ENCODE data around the gene TRIM38.
"Not testable (repeated sequence)": the region's sequence is repeated elsewhere in the genome, so short reads cannot be mapped to it uniquely, and the experiment has no call there.

TRIM38 gene

GRCh38 chr6:25998379-25998778, 35.8 kb downstream of the TRIM38 start:
- H3K36me3 Mint-ChIP-seq (ENCODE audit: low read depth), result peaks cover 25% of the 10 kb centered on the region
- no peak overlapping the region for H3K4me3 Mint-ChIP-seq

DNA sequence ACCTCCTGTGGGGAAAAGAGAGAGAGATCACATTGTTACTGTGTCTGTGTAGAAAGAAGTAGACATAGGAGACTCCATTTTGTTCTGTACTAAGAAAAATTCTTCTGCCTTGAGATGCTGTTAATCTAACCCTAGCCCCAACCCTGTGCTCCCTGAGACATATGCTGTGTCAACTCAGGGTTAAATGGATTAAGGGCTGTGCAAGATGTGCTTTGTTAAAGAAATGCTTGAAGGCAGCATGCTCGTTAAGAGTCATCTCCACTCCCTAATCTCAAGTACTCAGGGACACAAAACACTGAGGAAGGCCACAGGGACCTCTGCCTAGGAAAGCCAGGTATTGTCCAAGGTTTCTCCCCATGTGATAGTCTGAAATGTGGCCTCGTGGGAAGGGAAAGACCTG, 36.6 kb downstream of the TRIM38 start:
- H3K36me3 Mint-ChIP-seq (ENCODE audit: low read depth), result peaks cover 27% of the 10 kb centered on the region
- not testable (repeated sequence) for DNase-seq; H3K27me3 Mint-ChIP-seq; H3K27ac Mint-ChIP-seq; H3K4me3 Mint-ChIP-seq; H3K9me3 Mint-ChIP-seq; H3K4me1 Mint-ChIP-seq (ENCODE audit: low read depth)

More at GRCh38 chr6:25998379-25998778, 35.8 kb downstream of the TRIM38 start:
- no peaks in the 10 kb centered on the region for H3K9me3 Mint-ChIP-seq
- no peak overlapping the region for H3K27ac Mint-ChIP-seq
- no peak for DNase-seq
- peaks cover 9% of the 10 kb centered on the region for H3K4me1 Mint-ChIP-seq (ENCODE audit: low read depth)
- H3K27me3 Mint-ChIP-seq, result no peaks in the 10 kb centered on the region

DNA sequence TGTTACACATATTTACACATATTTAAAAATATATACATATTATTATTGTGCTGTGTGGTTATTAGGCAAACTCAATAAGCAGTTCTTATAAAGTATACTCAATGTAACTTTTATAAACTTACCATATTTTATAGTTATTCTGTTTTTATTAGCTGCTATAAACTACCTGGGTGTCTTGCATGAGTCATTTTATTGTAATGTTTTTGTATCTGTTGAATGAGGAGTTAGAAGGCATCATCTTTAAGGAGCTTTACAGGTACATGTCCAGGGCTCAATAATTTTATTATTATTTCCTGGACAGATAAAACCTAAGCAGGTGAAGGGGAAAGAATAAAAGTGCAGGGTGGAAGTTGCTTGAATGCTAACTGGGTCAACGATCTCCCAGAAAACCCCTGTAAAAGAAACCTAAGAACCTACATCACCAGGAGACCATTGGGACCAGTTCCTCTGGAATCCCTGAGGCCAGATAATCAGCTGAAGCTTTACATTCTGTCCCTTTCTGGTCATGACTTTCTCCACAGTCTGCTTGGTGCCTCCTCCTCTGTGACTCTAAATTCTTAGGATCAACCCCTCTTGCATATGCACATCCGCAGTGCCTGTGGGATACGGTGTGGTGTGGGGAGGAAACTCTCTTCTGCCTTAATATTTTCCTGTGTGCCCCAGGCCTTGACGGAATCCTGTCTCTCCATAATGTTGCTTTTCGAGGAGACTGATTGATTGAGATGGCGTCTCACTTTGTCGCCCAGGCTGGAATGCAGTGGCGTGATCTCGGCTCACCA, 38.0 kb downstream of the TRIM38 start:
- DNase-seq, result no peak
- Mint-ChIP-seq H3K4me1 (ENCODE audit: low read depth) (peaks cover 1% of the 10 kb centered on the region), H3K27me3 (no peaks in the 10 kb centered on the region), H3K36me3 (ENCODE audit: low read depth) (peaks cover 29% of the 10 kb centered on the region), H3K4me3 (no peak overlapping the region), H3K9me3 (no peaks in the 10 kb centered on the region), H3K27ac (no peak overlapping the region)

- peaks cover 24% of the 10 kb centered on the region for H3K36me3 Mint-ChIP-seq (ENCODE audit: low read depth)
- DNase-seq, result peak; percentile 43
- H3K27me3 Mint-ChIP-seq, result no peaks in the 10 kb centered on the region
- no peaks in the 10 kb centered on the region for H3K9me3 Mint-ChIP-seq
- no peak overlapping the region for H3K27ac Mint-ChIP-seq
- H3K4me3 Mint-ChIP-seq, result no peak overlapping the region
- H3K4me1 Mint-ChIP-seq (ENCODE audit: low read depth), result no peaks in the 10 kb centered on the region
Observed at GRCh38 chr6:26003102-26003694, 40.6 kb downstream of the TRIM38 start.

- H3K4me1 Mint-ChIP-seq (ENCODE audit: low read depth), result no peaks in the 10 kb centered on the region
- no peak overlapping the region for H3K4me3 Mint-ChIP-seq
- no peaks in the 10 kb centered on the region for H3K9me3 Mint-ChIP-seq
- no peak for DNase-seq
- H3K27ac Mint-ChIP-seq, result no peak overlapping the region
- peaks cover 4% of the 10 kb centered on the region for H3K36me3 Mint-ChIP-seq (ENCODE audit: low read depth)
- H3K27me3 Mint-ChIP-seq, result no peaks in the 10 kb centered on the region
Observed at GRCh38 chr6:26006086-26006939, 43.7 kb downstream of the TRIM38 start.

- H3K4me3 Mint-ChIP-seq; H3K27me3 Mint-ChIP-seq; H3K27ac Mint-ChIP-seq; H3K4me1 Mint-ChIP-seq (ENCODE audit: low read depth); H3K36me3 Mint-ChIP-seq (ENCODE audit: low read depth); DNase-seq; H3K9me3 Mint-ChIP-seq: not testable (repeated sequence)
Observed at GRCh38 chr6:26006940-26007305, 44.3 kb downstream of the TRIM38 start.

DNA sequence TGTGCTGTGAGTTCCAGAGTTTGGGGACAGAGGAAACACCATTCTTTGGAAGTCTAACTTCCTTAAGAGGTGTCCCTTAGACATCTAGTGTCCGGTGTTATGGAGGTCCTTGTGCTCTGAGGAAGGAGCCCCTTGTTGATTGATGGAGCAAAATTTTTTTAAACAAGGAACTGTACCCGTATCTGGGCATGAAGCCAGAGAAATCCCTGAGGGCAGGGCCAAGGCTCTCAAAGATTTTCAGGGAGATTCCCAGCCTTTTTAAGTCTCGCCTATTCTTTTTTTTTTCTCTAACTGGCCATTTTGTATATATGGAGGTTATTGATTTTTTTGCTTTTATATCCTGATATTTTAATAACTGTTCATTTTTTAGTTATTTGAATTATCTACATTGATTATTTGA, 45.9 kb downstream of the TRIM38 start:
- H3K36me3 Mint-ChIP-seq (ENCODE audit: low read depth), result peaks cover 4% of the 10 kb centered on the region
- no peaks in the 10 kb centered on the region for H3K9me3 Mint-ChIP-seq
- no peaks in the 10 kb centered on the region for H3K27me3 Mint-ChIP-seq
- DNase-seq, result no peak
- no peak overlapping the region for H3K4me3 Mint-ChIP-seq
- no peak overlapping the region for H3K27ac Mint-ChIP-seq
- H3K4me1 Mint-ChIP-seq (ENCODE audit: low read depth), result no peaks in the 10 kb centered on the region

DNA sequence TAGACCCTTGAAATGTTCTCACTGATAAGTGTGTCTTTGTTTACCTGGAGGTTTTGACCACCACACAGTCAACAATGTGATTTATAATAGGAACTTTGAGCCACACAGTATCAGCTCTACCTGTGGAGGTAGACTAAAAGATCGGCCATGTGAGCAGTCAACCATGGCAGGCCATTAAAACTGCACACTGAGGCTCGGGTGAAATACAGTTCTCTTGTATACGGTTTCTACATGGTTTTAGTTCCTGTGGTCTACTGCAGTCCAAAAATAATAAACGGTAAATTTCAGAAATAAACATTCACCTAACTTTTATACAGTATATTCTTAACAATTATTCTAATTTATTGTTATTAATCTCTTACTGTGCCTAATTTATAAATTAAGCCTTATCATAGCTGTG, 47.2 kb downstream of the TRIM38 start:
- no peaks in the 10 kb centered on the region for H3K4me1 Mint-ChIP-seq (ENCODE audit: low read depth)
- no peak overlapping the region for H3K27ac Mint-ChIP-seq
- H3K36me3 Mint-ChIP-seq (ENCODE audit: low read depth), result no peaks in the 10 kb centered on the region
- H3K9me3 Mint-ChIP-seq, result no peaks in the 10 kb centered on the region
- DNase-seq, result no peak
- H3K4me3 Mint-ChIP-seq, result no peak overlapping the region
- no peaks in the 10 kb centered on the region for H3K27me3 Mint-ChIP-seq

- Mint-ChIP-seq H3K4me3 (no peak overlapping the region), H3K27me3 (no peaks in the 10 kb centered on the region), H3K9me3 (no peaks in the 10 kb centered on the region), H3K27ac (no peak overlapping the region), H3K4me1 (ENCODE audit: low read depth) (peaks cover 8% of the 10 kb centered on the region), H3K36me3 (ENCODE audit: low read depth) (no peaks in the 10 kb centered on the region)
- no peak for DNase-seq
Observed at GRCh38 chr6:26012061-26012460, 49.5 kb downstream of the TRIM38 start.

- not testable (repeated sequence) for H3K27me3 Mint-ChIP-seq; DNase-seq; H3K4me3 Mint-ChIP-seq; H3K27ac Mint-ChIP-seq; H3K9me3 Mint-ChIP-seq; H3K36me3 Mint-ChIP-seq (ENCODE audit: low read depth)
- peaks cover 29% of the 10 kb centered on the region for H3K4me1 Mint-ChIP-seq (ENCODE audit: low read depth)
Observed at GRCh38 chr6:26014386-26014785, 51.8 kb downstream of the TRIM38 start.

- H3K27ac Mint-ChIP-seq, result peak overlapping the region; percentile 94
- peaks cover 43% of the 10 kb centered on the region for H3K4me1 Mint-ChIP-seq (ENCODE audit: low read depth)
- H3K27me3 Mint-ChIP-seq, result no peaks in the 10 kb centered on the region
- peak overlapping the region; percentile 79 for H3K4me3 Mint-ChIP-seq
- H3K9me3 Mint-ChIP-seq, result peaks cover 10% of the 10 kb centered on the region
- peaks cover 7% of the 10 kb centered on the region for H3K36me3 Mint-ChIP-seq (ENCODE audit: low read depth)
- DNase-seq, result no peak
Observed at GRCh38 chr6:26016245-26016962, 53.8 kb downstream of the TRIM38 start.

DNA sequence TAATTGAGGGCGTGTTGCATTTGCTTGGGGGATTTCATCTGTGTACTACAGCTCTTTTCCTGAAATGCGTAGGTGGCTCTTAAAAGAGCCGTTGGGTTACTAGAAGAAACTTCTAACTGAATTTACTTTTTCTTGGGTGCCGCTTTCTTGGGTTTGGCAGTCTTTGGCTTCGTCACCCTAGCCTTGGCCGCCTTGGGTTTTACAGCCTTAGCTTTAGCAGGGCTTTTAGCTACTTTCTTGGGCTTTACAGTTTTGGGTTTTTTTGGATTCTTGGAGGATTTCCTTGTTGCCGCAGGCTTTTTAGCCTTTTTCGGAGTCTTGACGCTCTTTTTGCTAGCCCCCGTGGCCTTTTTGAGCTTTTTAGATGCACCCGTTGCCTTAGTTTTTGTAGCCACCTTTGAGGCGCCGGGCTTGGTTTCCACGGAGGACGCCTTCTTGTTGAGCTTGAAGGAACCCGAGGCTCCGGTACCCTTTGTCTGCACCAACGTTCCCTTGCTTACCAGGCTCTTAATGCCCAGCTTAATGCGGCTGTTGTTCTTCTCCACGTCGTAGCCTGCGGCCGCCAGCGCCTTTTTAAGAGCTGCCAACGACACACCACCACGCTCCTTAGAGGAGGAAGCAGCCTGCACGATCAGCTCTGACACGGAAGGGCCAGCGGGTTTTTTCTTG, 54.5 kb downstream of the TRIM38 start:
- H3K4me1 Mint-ChIP-seq (ENCODE audit: low read depth), result peaks cover 50% of the 10 kb centered on the region
- DNase-seq, result no peak
- peaks cover 10% of the 10 kb centered on the region for H3K9me3 Mint-ChIP-seq
- H3K27me3 Mint-ChIP-seq, result no peaks in the 10 kb centered on the region
- H3K36me3 Mint-ChIP-seq (ENCODE audit: low read depth), result peaks cover 7% of the 10 kb centered on the region
- peak overlapping the region; percentile 79 for H3K4me3 Mint-ChIP-seq
- peak overlapping the region; percentile 94 for H3K27ac Mint-ChIP-seq

DNA sequence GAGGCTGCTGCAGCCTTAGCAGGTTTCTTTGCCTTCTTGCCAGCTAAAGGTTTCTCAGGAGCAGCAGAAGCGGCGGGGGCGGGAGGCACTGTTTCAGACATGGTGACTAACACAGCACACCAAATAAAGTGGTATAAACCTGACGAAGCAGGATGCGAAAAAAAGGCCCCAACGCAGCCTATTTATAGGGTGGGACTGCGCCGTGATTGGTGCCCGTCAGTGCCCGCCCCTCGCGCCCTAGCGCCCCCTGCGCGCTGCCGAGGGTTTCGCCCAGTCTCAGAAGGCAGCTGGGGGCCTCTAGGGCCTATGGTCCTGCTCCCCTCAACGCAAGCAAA, 55.0 kb downstream of the TRIM38 start:
- Mint-ChIP-seq H3K4me1 (ENCODE audit: low read depth) (peaks cover 55% of the 10 kb centered on the region), H3K9me3 (peaks cover 10% of the 10 kb centered on the region), H3K4me3 (peak overlapping the region; percentile 79), H3K27ac (peak overlapping the region; percentile 94), H3K27me3 (no peaks in the 10 kb centered on the region), H3K36me3 (ENCODE audit: low read depth) (peaks cover 7% of the 10 kb centered on the region)
- peak; percentile 85 for DNase-seq

- H3K4me1 Mint-ChIP-seq (ENCODE audit: low read depth), result peaks cover 60% of the 10 kb centered on the region
- peaks cover 7% of the 10 kb centered on the region for H3K36me3 Mint-ChIP-seq (ENCODE audit: low read depth)
- H3K27ac Mint-ChIP-seq, result peak overlapping the region; percentile 76
- H3K27me3 Mint-ChIP-seq, result no peaks in the 10 kb centered on the region
- DNase-seq, result no peak
- peak overlapping the region; percentile 84 for H3K4me3 Mint-ChIP-seq
- peaks cover 10% of the 10 kb centered on the region for H3K9me3 Mint-ChIP-seq
Observed at GRCh38 chr6:26019261-26019830, 56.7 kb downstream of the TRIM38 start.

Data from activated T-cell treated with anti-CD3 and anti-CD28 coated beads, Interleukin-2, amount 50 U/mL, for 24 hours (primary cell).